Panc1 (cell line): Measurements from ENCODE around the gene ICE2. TPM values are rescaled to one million over a fixed set of nuclear protein-coding genes. Genes with fewer than 3 reads are reported as not detected.

Experiments
- ATAC-seq: fragments of 200-7000 bp; cut with Tn5 transposase; 2 replicates; pipeline ENCODE4 v1.9.1; 2020; ENCODE audit warnings: mild to moderate bottlenecking, moderate library complexity
- BruUV-seq: library from RNA; stranded (reverse); fragments of 400-500 nt; replicated peaks from 2 replicates; lab custom pipeline; 2021; lab: Mats Ljungman, UMichigan
- CTCF ChIA-PET: fragments of 300-600 bp; sonication (Branson Sonifier 250); formaldehyde crosslinking; loops from one replicate; lab custom pipeline; 2022; ENCODE audit warnings: antibody characterized with exemption; lab: Charles Lee
- POLR2A ChIA-PET: fragments of 300-600 bp; sonication (Branson Sonifier 250); formaldehyde crosslinking; loops from one replicate; lab custom pipeline; 2022; ENCODE audit warnings: antibody characterized with exemption; lab: Charles Lee
- DNase-seq: peaks from one replicate; pipeline ENCODE4 v3.0.0-alpha.2; 2010; ENCODE audit warnings: low read depth, low spot score
- H3K27ac ChIP-seq: 2 replicates; pipeline ENCODE4 v1.5.1; 2011; ENCODE audit warnings: mild to moderate bottlenecking, low read length, inconsistent platforms
- H3K27me3 ChIP-seq: fragments of 200-500 bp; sonication (Bioruptor generic); 2 replicates; pipeline ENCODE4 v1.6.0; 2014; ENCODE audit warnings: low read length, inconsistent platforms; ENCODE audit not compliant: control insufficient read depth, insufficient read depth
- H3K36me3 ChIP-seq: fragments of 200-500 bp; sonication (Bioruptor generic); 2 replicates; pipeline ENCODE4 v1.5.1; 2014; ENCODE audit warnings: inconsistent platforms, mild to moderate bottlenecking, low read length, moderate library complexity; ENCODE audit not compliant: control insufficient read depth, insufficient read depth
- H3K4me1 ChIP-seq: 2 replicates; pipeline ENCODE4 v1.5.1; 2011; ENCODE audit warnings: inconsistent platforms, mild to moderate bottlenecking, low read length, moderate library complexity; ENCODE audit not compliant: control insufficient read depth, insufficient read depth
- H3K4me3 ChIP-seq, 2 experiments: 2 replicates each; pipeline ENCODE4 v1.5.1; 2011 to 2012; ENCODE audit warnings: low read depth in 2 of 2, low read length in 2 of 2, mild to moderate bottlenecking in 2 of 2, inconsistent platforms in 1 of 2, moderate library complexity in 1 of 2
- H3K9me3 ChIP-seq: fragments of 200-500 bp; sonication (Bioruptor generic); 2 replicates; pipeline ENCODE4 v1.5.1; 2014; ENCODE audit warnings: low read depth, mild to moderate bottlenecking, inconsistent platforms, low read length, moderate library complexity; ENCODE audit not compliant: control insufficient read depth, insufficient read depth
- POLR2AphosphoS5 ChIP-seq: IDR thresholded peaks from 2 replicates; pipeline ENCODE4 v1.6.1; 2012; ENCODE audit warnings: mild to moderate bottlenecking, low read depth, low read length, moderate library complexity
- SIN3A ChIP-seq: IDR thresholded peaks from 2 replicates; pipeline ENCODE4 v1.6.1; 2012; ENCODE audit warnings: low read depth, mild to moderate bottlenecking, low read length, moderate library complexity, borderline replicate concordance; ENCODE audit not compliant: insufficient read depth
- TCF7L2 ChIP-seq: IDR thresholded peaks from 2 replicates; pipeline ENCODE4 v1.6.1; 2011; ENCODE audit warnings: mild to moderate bottlenecking, low read depth, low read length, inconsistent platforms
- in situ Hi-C: cut with HindIII; loops from 2 replicates; pipeline ENCODE4 v1.10.0; 2016; ENCODE audit warnings: low sequenced_read_pairs, low pct_unique_long_range_greater_than_20kb
- intact Hi-C: fragments of 100-400 bp; cut with micrococcal nuclease; formaldehyde crosslinking; loops from one replicate; pipeline ENCODE4 v1.10.0; 2022; ENCODE audit not compliant: unreplicated experiment
- total RNA-seq: library from RNA; stranded (reverse); gene quantifications from one replicate; pipeline ENCODE4 v1.2.1, GENCODE V29; 2021; ENCODE audit not compliant: unreplicated experiment
- TF ChIP-seq, protein P1 (sequence below): fragments of 450-650 bp; IDR thresholded peaks from 2 replicates; pipeline ENCODE4 v1.5.1; 2017; ENCODE audit warnings: mild to moderate bottlenecking
- TF ChIP-seq, protein P2 (sequence below), 2 experiments: IDR thresholded peaks; 2 replicates each; pipeline ENCODE4 v1.6.1; 2011 to 2012; ENCODE audit warnings: low read depth in 2 of 2, control low read depth in 1 of 2, low read length in 1 of 2, mild to moderate bottlenecking in 1 of 2, moderate library complexity in 1 of 2; ENCODE audit not compliant: insufficient read depth in 1 of 2

Gene ICE2
- total RNA-seq, 1 experiment from 2014 or later = 66.2 TPM

GRCh38 chr15:60526127-60526616, 47.2 kb upstream of the ICE2 start:
- no peaks in the 10 kb centered on the region for H3K36me3 ChIP-seq
- H3K27ac ChIP-seq = no peak overlapping the region
- ChIA-PET POLR2A (no interaction called here), CTCF (no interaction called here)
- no peaks in the 10 kb centered on the region for H3K27me3 ChIP-seq
- H3K9me3 ChIP-seq = no peaks in the 10 kb centered on the region
- H3K4me1 ChIP-seq = peaks cover 11% of the 10 kb centered on the region
- TF ChIP-seq, protein P1, sequence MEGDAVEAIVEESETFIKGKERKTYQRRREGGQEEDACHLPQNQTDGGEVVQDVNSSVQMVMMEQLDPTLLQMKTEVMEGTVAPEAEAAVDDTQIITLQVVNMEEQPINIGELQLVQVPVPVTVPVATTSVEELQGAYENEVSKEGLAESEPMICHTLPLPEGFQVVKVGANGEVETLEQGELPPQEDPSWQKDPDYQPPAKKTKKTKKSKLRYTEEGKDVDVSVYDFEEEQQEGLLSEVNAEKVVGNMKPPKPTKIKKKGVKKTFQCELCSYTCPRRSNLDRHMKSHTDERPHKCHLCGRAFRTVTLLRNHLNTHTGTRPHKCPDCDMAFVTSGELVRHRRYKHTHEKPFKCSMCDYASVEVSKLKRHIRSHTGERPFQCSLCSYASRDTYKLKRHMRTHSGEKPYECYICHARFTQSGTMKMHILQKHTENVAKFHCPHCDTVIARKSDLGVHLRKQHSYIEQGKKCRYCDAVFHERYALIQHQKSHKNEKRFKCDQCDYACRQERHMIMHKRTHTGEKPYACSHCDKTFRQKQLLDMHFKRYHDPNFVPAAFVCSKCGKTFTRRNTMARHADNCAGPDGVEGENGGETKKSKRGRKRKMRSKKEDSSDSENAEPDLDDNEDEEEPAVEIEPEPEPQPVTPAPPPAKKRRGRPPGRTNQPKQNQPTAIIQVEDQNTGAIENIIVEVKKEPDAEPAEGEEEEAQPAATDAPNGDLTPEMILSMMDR = no peak
- TF ChIP-seq POLR2AphosphoS5 = no peak
- TF ChIP-seq TCF7L2 = no peak
- TF ChIP-seq, protein P2, sequence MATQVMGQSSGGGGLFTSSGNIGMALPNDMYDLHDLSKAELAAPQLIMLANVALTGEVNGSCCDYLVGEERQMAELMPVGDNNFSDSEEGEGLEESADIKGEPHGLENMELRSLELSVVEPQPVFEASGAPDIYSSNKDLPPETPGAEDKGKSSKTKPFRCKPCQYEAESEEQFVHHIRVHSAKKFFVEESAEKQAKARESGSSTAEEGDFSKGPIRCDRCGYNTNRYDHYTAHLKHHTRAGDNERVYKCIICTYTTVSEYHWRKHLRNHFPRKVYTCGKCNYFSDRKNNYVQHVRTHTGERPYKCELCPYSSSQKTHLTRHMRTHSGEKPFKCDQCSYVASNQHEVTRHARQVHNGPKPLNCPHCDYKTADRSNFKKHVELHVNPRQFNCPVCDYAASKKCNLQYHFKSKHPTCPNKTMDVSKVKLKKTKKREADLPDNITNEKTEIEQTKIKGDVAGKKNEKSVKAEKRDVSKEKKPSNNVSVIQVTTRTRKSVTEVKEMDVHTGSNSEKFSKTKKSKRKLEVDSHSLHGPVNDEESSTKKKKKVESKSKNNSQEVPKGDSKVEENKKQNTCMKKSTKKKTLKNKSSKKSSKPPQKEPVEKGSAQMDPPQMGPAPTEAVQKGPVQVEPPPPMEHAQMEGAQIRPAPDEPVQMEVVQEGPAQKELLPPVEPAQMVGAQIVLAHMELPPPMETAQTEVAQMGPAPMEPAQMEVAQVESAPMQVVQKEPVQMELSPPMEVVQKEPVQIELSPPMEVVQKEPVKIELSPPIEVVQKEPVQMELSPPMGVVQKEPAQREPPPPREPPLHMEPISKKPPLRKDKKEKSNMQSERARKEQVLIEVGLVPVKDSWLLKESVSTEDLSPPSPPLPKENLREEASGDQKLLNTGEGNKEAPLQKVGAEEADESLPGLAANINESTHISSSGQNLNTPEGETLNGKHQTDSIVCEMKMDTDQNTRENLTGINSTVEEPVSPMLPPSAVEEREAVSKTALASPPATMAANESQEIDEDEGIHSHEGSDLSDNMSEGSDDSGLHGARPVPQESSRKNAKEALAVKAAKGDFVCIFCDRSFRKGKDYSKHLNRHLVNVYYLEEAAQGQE (IDR thresholded peaks at IDR 0.05; ENCODE audit: insufficient read depth in 1 of 2, low read depth in 2 of 2, low read length in 1 of 2) = no peak
- TF ChIP-seq SIN3A = no peak
- ATAC-seq (peak; percentile 63), DNase-seq (no peak)
- no TSS peak for BruUV-seq
- in situ Hi-C loops (no loop called here), intact Hi-C loops (no loop called here)
- H3K4me3 ChIP-seq = no peak overlapping the region

GRCh38 chr15:60525341-60526039, 46.5 kb upstream of the ICE2 start:
- ChIA-PET CTCF (no interaction called here), POLR2A (no interaction called here)
- no TSS peak for BruUV-seq
- Histone ChIP-seq H3K27ac (no peak overlapping the region), H3K9me3 (no peaks in the 10 kb centered on the region), H3K4me3 (no peak overlapping the region), H3K27me3 (no peaks in the 10 kb centered on the region), H3K4me1 (peaks cover 12% of the 10 kb centered on the region), H3K36me3 (no peaks in the 10 kb centered on the region)
- in situ Hi-C loops = no loop called here
- no peak for ATAC-seq
- DNase-seq = no peak
- intact Hi-C loops = no loop called here
- no peak for TF ChIP-seq SIN3A
- TF ChIP-seq POLR2AphosphoS5 = no peak
- TF ChIP-seq, protein P2 (IDR thresholded peaks at IDR 0.05; ENCODE audit: insufficient read depth in 1 of 2, low read depth in 2 of 2, low read length in 1 of 2) = no peak
- TF ChIP-seq, protein P1 = no peak
